HG02970 (cell line): ENCODE data around the gene RAB9B.
"Not testable (repeated sequence)": the region's sequence is repeated elsewhere in the genome, so short reads cannot be mapped to it uniquely, and the experiment has no call there.

Experiments
- ATAC-seq: cut with Tn5 transposase; IDR thresholded peaks from one replicate; pipeline ENCODE4 v1.9.1; 2021; ENCODE audit warnings: mild to moderate bottlenecking, moderate library complexity, moderate number of reproducible peaks; ENCODE audit not compliant: unreplicated experiment, low FRiP score

RAB9B gene

GRCh38 chrX:103817101-103817500 lies 15.0 kb downstream of the RAB9B start:
- not testable (repeated sequence) for ATAC-seq

- no peak for ATAC-seq
These were observed 20.2 kb downstream of the RAB9B start for GRCh38 chrX:103811858-103812257.

- ATAC-seq = no peak
These were observed 25.1 kb downstream of the RAB9B start for GRCh38 chrX:103806862-103807474.

GRCh38 chrX:103805860-103806259 lies 26.2 kb downstream of the RAB9B start:
- no peak for ATAC-seq

GRCh38 chrX:103800318-103800717 lies 31.7 kb downstream of the RAB9B start:
- ATAC-seq = no peak

- no peak for ATAC-seq
These were observed 34.4 kb downstream of the RAB9B start for GRCh38 chrX:103797691-103798090.

GRCh38 chrX:103794119-103794518 lies 37.9 kb downstream of the RAB9B start:
- ATAC-seq = no peak

GRCh38 chrX:103793545-103793940 lies 38.5 kb downstream of the RAB9B start:
- no peak for ATAC-seq

GRCh38 chrX:103792916-103793544 lies 39.0 kb downstream of the RAB9B start:
- no peak for ATAC-seq

GRCh38 chrX:103791826-103792485 lies 40.1 kb downstream of the RAB9B start:
- no peak for ATAC-seq

- ATAC-seq = no peak
These were observed 40.8 kb downstream of the RAB9B start for GRCh38 chrX:103791228-103791627.

GRCh38 chrX:103789004-103789403 lies 43.1 kb downstream of the RAB9B start:
- no peak for ATAC-seq

GRCh38 chrX:103783971-103784370 lies 48.1 kb downstream of the RAB9B start:
- no peak for ATAC-seq

GRCh38 chrX:103783196-103783595 lies 48.9 kb downstream of the RAB9B start:
- ATAC-seq = no peak

GRCh38 chrX:103782640-103783039 lies 49.4 kb downstream of the RAB9B start:
- ATAC-seq = no peak

GRCh38 chrX:103781706-103782105 lies 50.4 kb downstream of the RAB9B start:
- no peak for ATAC-seq

GRCh38 chrX:103781062-103781402 lies 51.0 kb downstream of the RAB9B start:
- no peak for ATAC-seq

- ATAC-seq = no peak
These were observed 51.6 kb downstream of the RAB9B start for GRCh38 chrX:103780336-103781061.

- no peak for ATAC-seq
These were observed 52.8 kb downstream of the RAB9B start for GRCh38 chrX:103779141-103779789.

GRCh38 chrX:103776546-103776945 lies 55.5 kb downstream of the RAB9B start, which contains the start of gene PLP1:
TSS of gene PLP1 (plus strand) at chrX:103776840. CDS start at chrX:103776996, 156 bp downstream.
- no peak for ATAC-seq
